ENCODE measurements around the gene KLF6. TPM values are rescaled to one million over a fixed set of nuclear protein-coding genes. Genes with fewer than 3 reads are reported as not detected.

KLF6 gene
- polyA plus RNA-seq, 1 of the 3 experiments (the other 2 are of a cell fraction): 148 TPM

- no peaks in the 10 kb centered on the region for H3K27me3 ChIP-seq (ENCODE audit: insufficient read depth)
- 80% methylated on average over 4 of the region's 4 CpGs for WGBS (ENCODE audit: low lambda C conversion rate)
- TF ChIP-seq CTCF (IDR thresholded peaks at IDR 0.05) (no peak), JUND (IDR thresholded peaks at IDR 0.05) (no peak), NFIC (IDR thresholded peaks at IDR 0.05; ENCODE audit: borderline replicate concordance) (no peak), TCF12 (IDR thresholded peaks at IDR 0.05) (no peak), EZH2phosphoT487 (IDR thresholded peaks at IDR 0.05; ENCODE audit: borderline replicate concordance, low read depth) (no peak)
- DNase-seq: no peak
- no peaks in the 10 kb centered on the region for H3K9me3 ChIP-seq
- H3K4me1 ChIP-seq (ENCODE audit: control insufficient read depth in 1 of 2, insufficient read depth in 2 of 2, low read depth in 1 of 2, low read length in 1 of 2): peaks cover 4 to 8% of the 10 kb centered on the region in 2 experiments; a peak in 3 of 4 replicates
- H3K4me3 ChIP-seq (ENCODE audit: low read depth in 2 of 2, low read length in 1 of 2): no peak overlapping the region
- H3K79me2 ChIP-seq (ENCODE audit: insufficient read depth): no peaks in the 10 kb centered on the region
- H3K9me2 ChIP-seq: no peaks in the 10 kb centered on the region
- no peaks in the 10 kb centered on the region for H3K36me3 ChIP-seq (replicated peaks in 1 of 2; ENCODE audit: control insufficient read depth in 1 of 2, insufficient read depth in 2 of 2, low read length in 1 of 2)
- no peaks in the 10 kb centered on the region for H4K20me1 ChIP-seq (ENCODE audit: insufficient read depth)
- no peaks in the 10 kb centered on the region for H3F3A ChIP-seq (replicated peaks; ENCODE audit: insufficient read depth)
- no peak overlapping the region for H3K9ac ChIP-seq
- H3K27ac ChIP-seq (ENCODE audit: low read depth in 2 of 2, low read length in 1 of 2): no peak overlapping the region
- 0 out of 2 replicates have a peak overlapping the region, but pooled peaks have one; percentile 22 for H2AFZ ChIP-seq (ENCODE audit: low read depth)
- ChIA-PET POLR2A (no interaction called here), CTCF (no interaction called here)
- no peak overlapping the region for H3K4me2 ChIP-seq
These were observed 46.6 kb upstream of the KLF6 start for GRCh38 chr10:3831608-3832007.

- no peaks in the 10 kb centered on the region for H3K9me3 ChIP-seq
- peaks cover 4 to 8% of the 10 kb centered on the region in 2 experiments; a peak in 3 of 4 replicates for H3K4me1 ChIP-seq (ENCODE audit: control insufficient read depth in 1 of 2, insufficient read depth in 2 of 2, low read depth in 1 of 2, low read length in 1 of 2)
- H3F3A ChIP-seq (replicated peaks; ENCODE audit: insufficient read depth): no peaks in the 10 kb centered on the region
- no peaks in the 10 kb centered on the region for H4K20me1 ChIP-seq (ENCODE audit: insufficient read depth)
- H3K4me3 ChIP-seq (ENCODE audit: low read depth in 2 of 2, low read length in 1 of 2): no peak overlapping the region
- no peaks in the 10 kb centered on the region for H3K27me3 ChIP-seq (ENCODE audit: insufficient read depth)
- peak overlapping the region in 1 of 2 experiments; percentile 14; a peak in 1 of 4 replicates for H3K27ac ChIP-seq (ENCODE audit: low read depth in 2 of 2, low read length in 1 of 2)
- no peaks in the 10 kb centered on the region for H3K79me2 ChIP-seq (ENCODE audit: insufficient read depth)
- H3K9ac ChIP-seq: no peak overlapping the region
- DNase-seq: no peak
- H3K9me2 ChIP-seq: no peaks in the 10 kb centered on the region
- ChIA-PET CTCF (no interaction called here), POLR2A (no interaction called here)
- WGBS (ENCODE audit: low lambda C conversion rate): 100% methylated on average over 1 of the region's 1 CpG
- TF ChIP-seq ZBTB33 (IDR thresholded peaks at IDR 0.05; ENCODE audit: borderline replicate concordance, low read depth) (no peak), USF2 (IDR thresholded peaks at IDR 0.05; ENCODE audit: borderline replicate concordance, low read depth, low read length) (no peak), EP300 (IDR thresholded peaks at IDR 0.05; ENCODE audit: borderline replicate concordance in 1 of 2, low read depth in 1 of 2, low read length in 1 of 2) (no peak), FOXJ3 (CRISPR knock-in tag; IDR thresholded peaks at IDR 0.05) (no peak), YY1 (IDR thresholded peaks at IDR 0.05; ENCODE audit: low read depth) (no peak)
- H3K36me3 ChIP-seq (replicated peaks in 1 of 2; ENCODE audit: control insufficient read depth in 1 of 2, insufficient read depth in 2 of 2, low read length in 1 of 2): no peaks in the 10 kb centered on the region
- no peak overlapping the region for H2AFZ ChIP-seq (ENCODE audit: low read depth)
- no peak overlapping the region for H3K4me2 ChIP-seq
These were observed 45.9 kb upstream of the KLF6 start for GRCh38 chr10:3830946-3831345.

All from SK-N-SH (cell line).